ENCODE data around the gene LRFN2. TPM values are rescaled to one million over a fixed set of nuclear protein-coding genes. Genes with fewer than 3 reads are reported as not detected.

The LRFN2 gene
- total RNA-seq, 4 donors from 2014 or later, result 0.18 to 2.2 (median 0.34) TPM

DNA sequence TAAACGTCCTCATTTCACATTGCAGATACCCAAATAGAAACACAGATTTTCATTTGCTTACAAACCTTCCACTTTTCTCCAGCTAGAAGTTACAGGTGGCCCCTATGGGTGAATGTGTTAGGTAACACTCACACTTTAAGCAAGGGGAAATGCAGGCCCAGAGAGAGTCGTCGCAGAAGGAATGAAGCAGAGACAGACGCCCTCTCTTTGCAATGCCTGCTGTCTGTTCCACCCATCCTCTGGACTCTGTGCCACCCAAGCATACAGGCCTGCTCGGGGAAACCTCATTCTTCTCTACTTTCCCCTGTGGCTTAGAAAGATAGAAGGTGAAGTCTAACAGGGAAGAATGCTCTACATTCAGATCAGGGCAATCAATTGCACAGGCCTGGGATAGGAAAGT is 57.2 kb downstream of the LRFN2 start:
- TF ChIP-seq POLR2A (IDR thresholded peaks at IDR 0.05), result no peak
- TF ChIP-seq, protein P1, sequence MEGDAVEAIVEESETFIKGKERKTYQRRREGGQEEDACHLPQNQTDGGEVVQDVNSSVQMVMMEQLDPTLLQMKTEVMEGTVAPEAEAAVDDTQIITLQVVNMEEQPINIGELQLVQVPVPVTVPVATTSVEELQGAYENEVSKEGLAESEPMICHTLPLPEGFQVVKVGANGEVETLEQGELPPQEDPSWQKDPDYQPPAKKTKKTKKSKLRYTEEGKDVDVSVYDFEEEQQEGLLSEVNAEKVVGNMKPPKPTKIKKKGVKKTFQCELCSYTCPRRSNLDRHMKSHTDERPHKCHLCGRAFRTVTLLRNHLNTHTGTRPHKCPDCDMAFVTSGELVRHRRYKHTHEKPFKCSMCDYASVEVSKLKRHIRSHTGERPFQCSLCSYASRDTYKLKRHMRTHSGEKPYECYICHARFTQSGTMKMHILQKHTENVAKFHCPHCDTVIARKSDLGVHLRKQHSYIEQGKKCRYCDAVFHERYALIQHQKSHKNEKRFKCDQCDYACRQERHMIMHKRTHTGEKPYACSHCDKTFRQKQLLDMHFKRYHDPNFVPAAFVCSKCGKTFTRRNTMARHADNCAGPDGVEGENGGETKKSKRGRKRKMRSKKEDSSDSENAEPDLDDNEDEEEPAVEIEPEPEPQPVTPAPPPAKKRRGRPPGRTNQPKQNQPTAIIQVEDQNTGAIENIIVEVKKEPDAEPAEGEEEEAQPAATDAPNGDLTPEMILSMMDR (IDR thresholded peaks at IDR 0.05), result no peak
- no peaks in the 10 kb centered on the region for H3K4me1 ChIP-seq
- no peaks in the 10 kb centered on the region for H3K36me3 ChIP-seq
- H3K27me3 ChIP-seq, result peaks cover 0 to 4% (median 0%) of the 10 kb centered on the region in 4 donors
- no peak overlapping the region for H3K27ac ChIP-seq
- DNase-seq, result no peak
- H3K9me3 ChIP-seq, result no peaks in the 10 kb centered on the region
- intact Hi-C loops (cut with DNase I), result no loop called here
- WGBS, 2 donors, result 59 to 85% methylated on average over 5 of the region's 5 CpGs
- H3K4me3 ChIP-seq, result no peak overlapping the region

- 63 to 74% methylated on average over 3 to 4 of the region's 4 CpGs for WGBS, 2 donors
- no peak overlapping the region for H3K4me3 ChIP-seq
- H3K27ac ChIP-seq, result no peak overlapping the region
- H3K36me3 ChIP-seq, result no peaks in the 10 kb centered on the region
- no peaks in the 10 kb centered on the region for H3K27me3 ChIP-seq
- DNase-seq, result no peak
- H3K4me1 ChIP-seq, result peaks cover 0 to 2% (median 0%) of the 10 kb centered on the region in 3 donors
- no peak for TF ChIP-seq POLR2A (IDR thresholded peaks at IDR 0.05)
- TF ChIP-seq, protein P1 (IDR thresholded peaks at IDR 0.05), result no peak
- H3K9me3 ChIP-seq, result no peaks in the 10 kb centered on the region
- intact Hi-C loops (cut with DNase I), result no loop called here
Measured at GRCh38 chr6:40529040-40529439, 58.1 kb downstream of the LRFN2 start.

DNA sequence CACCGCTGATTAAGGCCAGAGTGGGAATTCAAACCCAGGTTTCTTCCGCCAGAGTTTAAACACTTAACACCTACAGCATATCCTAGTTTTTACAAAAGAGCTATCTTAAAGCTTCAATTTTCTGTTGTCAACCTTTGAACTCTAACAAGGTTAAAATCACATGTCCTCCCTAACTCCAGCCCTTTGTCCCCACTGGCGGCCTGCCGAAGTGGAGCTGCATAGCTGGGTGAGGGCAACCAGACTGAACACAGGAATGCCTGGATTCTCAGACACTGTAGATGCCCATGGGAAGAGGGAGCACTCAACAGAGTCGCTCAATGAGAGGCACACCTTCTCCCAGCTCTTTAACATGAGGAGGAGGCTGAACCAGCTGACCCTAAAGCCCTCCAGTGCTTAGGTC is 59.1 kb downstream of the LRFN2 start:
- no peak for TF ChIP-seq POLR2A (IDR thresholded peaks at IDR 0.05)
- TF ChIP-seq, protein P1 (IDR thresholded peaks at IDR 0.05), result no peak
- H3K36me3 ChIP-seq, result no peaks in the 10 kb centered on the region
- peaks cover 0 to 7% (median 0%) of the 10 kb centered on the region in 3 donors for H3K4me1 ChIP-seq
- H3K27me3 ChIP-seq, result no peaks in the 10 kb centered on the region
- intact Hi-C loops (cut with DNase I), result no loop called here
- WGBS, 2 donors, result 85 to 92% methylated on average over 2 to 5 of the region's 5 CpGs
- no peak overlapping the region for H3K27ac ChIP-seq
- H3K9me3 ChIP-seq, result no peaks in the 10 kb centered on the region
- DNase-seq, result no peak
- no peak overlapping the region for H3K4me3 ChIP-seq

DNA sequence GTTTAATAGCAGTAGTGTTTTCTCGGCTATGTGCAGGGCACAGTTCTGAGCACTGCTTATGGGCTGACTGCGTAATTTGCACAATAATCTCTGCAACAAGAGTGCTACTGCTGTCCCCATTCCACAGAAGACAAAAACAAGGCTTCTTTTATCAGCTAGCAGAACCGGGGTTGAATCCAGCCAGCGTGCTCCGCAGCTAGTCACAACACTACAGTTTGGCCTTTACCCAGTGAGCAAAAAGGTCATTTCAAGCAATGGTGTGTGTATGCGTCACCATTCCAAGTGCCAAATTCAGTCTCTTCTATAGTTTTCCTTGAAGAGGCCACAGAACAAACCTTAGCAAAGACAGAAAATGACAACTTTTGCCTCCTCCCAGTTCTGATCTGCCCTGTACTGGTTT is 61.1 kb downstream of the LRFN2 start:
- Histone ChIP-seq H3K36me3 (no peaks in the 10 kb centered on the region), H3K4me1 (peaks cover 0 to 7% (median 0%) of the 10 kb centered on the region in 3 donors), H3K27me3 (no peaks in the 10 kb centered on the region), H3K27ac (no peak overlapping the region), H3K4me3 (no peak overlapping the region), H3K9me3 (no peaks in the 10 kb centered on the region)
- WGBS, 2 donors, result 80 to 86% methylated on average over 5 of the region's 6 CpGs
- DNase-seq, result no peak
- no peak for TF ChIP-seq POLR2A (IDR thresholded peaks at IDR 0.05)
- TF ChIP-seq, protein P1 (IDR thresholded peaks at IDR 0.05), result no peak
- intact Hi-C loops (cut with DNase I), result no loop called here

- intact Hi-C loops (cut with DNase I), result no loop called here
- Histone ChIP-seq H3K27me3 (peaks cover 0 to 9% (median 0%) of the 10 kb centered on the region in 4 donors), H3K4me1 (peaks cover 0 to 7% (median 0%) of the 10 kb centered on the region in 3 donors), H3K4me3 (no peak overlapping the region), H3K9me3 (no peaks in the 10 kb centered on the region), H3K27ac (no peak overlapping the region), H3K36me3 (no peaks in the 10 kb centered on the region)
- TF ChIP-seq POLR2A (IDR thresholded peaks at IDR 0.05), result no peak
- TF ChIP-seq, protein P1 (IDR thresholded peaks at IDR 0.05), result no peak
- 71 to 82% methylated on average over 4 to 5 of the region's 6 CpGs for WGBS, 2 donors
- DNase-seq, result no peak
Measured at GRCh38 chr6:40524797-40525585, 62.2 kb downstream of the LRFN2 start.
